HepG2 (cell line): ENCODE results near the gene CASP1. TPM values are rescaled to one million over a fixed set of nuclear protein-coding genes. Genes with fewer than 3 reads are reported as not detected.

Experiments
- DNMT3B ChIP-seq: conservative IDR thresholded peaks from 2 replicates; pipeline ENCODE4 v1.6.1; 2016; ENCODE audit warnings: missing biosample characterization, control low read depth
- FOSL2 ChIP-seq: sonication (generic); formaldehyde crosslinking; IDR thresholded peaks from 2 replicates; pipeline ENCODE4 v1.4.0; 2020; ENCODE audit warnings: missing genetic modification reagents
- FOXO4 ChIP-seq: sonication (generic); formaldehyde crosslinking; conservative IDR thresholded peaks from 2 replicates; pipeline ENCODE4 v1.8.1; 2023; ENCODE audit warnings: missing genetic modification reagents
- HOXA3 ChIP-seq: sonication (generic); formaldehyde crosslinking; IDR thresholded peaks from 2 replicates; pipeline ENCODE4 v1.5.0; 2020; ENCODE audit warnings: missing genetic modification reagents
- ISX ChIP-seq: sonication (generic); formaldehyde crosslinking; conservative IDR thresholded peaks from 2 replicates; pipeline ENCODE4 v1.5.0; 2020; ENCODE audit warnings: missing genetic modification reagents
- NKX3-1 ChIP-seq: sonication (generic); formaldehyde crosslinking; IDR thresholded peaks from 2 replicates; pipeline ENCODE4 v1.5.0; 2020; ENCODE audit warnings: missing genetic modification reagents
- RXRB ChIP-seq: IDR thresholded peaks from 2 replicates; pipeline ENCODE4 v1.6.1; 2016; ENCODE audit warnings: borderline replicate concordance, missing genetic modification reagents, missing compliant biosample characterization
- SALL1 ChIP-seq: sonication (generic); formaldehyde crosslinking; IDR thresholded peaks from 2 replicates; pipeline ENCODE4 v1.8.0; 2022; ENCODE audit warnings: mild to moderate bottlenecking, missing genetic modification reagents
- SMC3 ChIP-seq: IDR thresholded peaks from 2 replicates; pipeline ENCODE4 v1.6.1; 2011; ENCODE audit warnings: low read length, improper control_type of control experiment
- SYNCRIP ChIP-seq: fragments of 200-400 bp; formaldehyde crosslinking; IDR thresholded peaks from 2 replicates; pipeline ENCODE4 v1.6.1; 2018; ENCODE audit warnings: mild to moderate bottlenecking, low read depth, low read length; ENCODE audit not compliant: insufficient read depth
- TMF1 ChIP-seq: sonication (generic); formaldehyde crosslinking; IDR thresholded peaks from 2 replicates; pipeline ENCODE4 v1.8.1; 2022; ENCODE audit warnings: low read depth, missing genetic modification reagents
- ZC3H4 ChIP-seq: sonication (generic); formaldehyde crosslinking; IDR thresholded peaks from 2 replicates; pipeline ENCODE4 v1.4.0; 2020; ENCODE audit warnings: missing genetic modification reagents, borderline replicate concordance
- ZNF282 ChIP-seq: fragments of 450-650 bp; IDR thresholded peaks from 2 replicates; pipeline ENCODE4 v1.6.1; 2018; ENCODE audit not compliant: partially characterized antibody
- ZNF331 ChIP-seq: sonication (generic); formaldehyde crosslinking; IDR thresholded peaks from 2 replicates; pipeline ENCODE4 v1.4.0; 2020; ENCODE audit warnings: missing genetic modification reagents
- ZNF496 ChIP-seq: sonication (generic); formaldehyde crosslinking; IDR thresholded peaks from 2 replicates; pipeline ENCODE4 v1.8.1; 2023; ENCODE audit warnings: mild to moderate bottlenecking, moderate library complexity, missing genetic modification reagents; ENCODE audit not compliant: insufficient replicate concordance
- ZNF563 ChIP-seq: sonication (generic); formaldehyde crosslinking; IDR thresholded peaks from 2 replicates; pipeline ENCODE4 v1.8.0; 2022; ENCODE audit warnings: mild to moderate bottlenecking, moderate library complexity, missing genetic modification reagents
- ZNF703 ChIP-seq: sonication (generic); formaldehyde crosslinking; IDR thresholded peaks from 2 replicates; pipeline ENCODE4 v1.5.1; 2020; ENCODE audit warnings: missing genetic modification reagents, mild to moderate bottlenecking, moderate library complexity, borderline replicate concordance
- ZUFSP ChIP-seq: sonication (generic); formaldehyde crosslinking; IDR thresholded peaks from 2 replicates; pipeline ENCODE4 v1.9.0; 2021; ENCODE audit warnings: missing genetic modification reagents, mild to moderate bottlenecking, borderline replicate concordance
- polyA plus RNA-seq, 8 experiments: library from polyadenylated mRNA; depleted of rRNA in 3 of 8; stranded (reverse) in 7 of 8; unstranded in 1 of 8; fragments of >200 nt; fragmentation: Illumina TruSeq in 4 of 8; extraction: Trizol in 4 of 8; gene quantifications; 2 replicates each; pipeline versions ENCODE4 v1.2.1 to v1.2.3, GENCODE V29; 2011 to 2016; ENCODE audit warnings: low read depth in 4 of 8, missing spikeins in 1 of 8, mixed read lengths in 1 of 8; ENCODE audit not compliant: insufficient read depth in 1 of 8
- total RNA-seq, 5 experiments: library from RNA; depleted of rRNA; stranded (reverse); fragments of >200 nt; fragmentation: Illumina TruSeq; extraction: Trizol; gene quantifications; 2 replicates each; pipeline ENCODE4 v1.2.3, GENCODE V29; 2016; ENCODE audit warnings: low read depth in 1 of 5
- TF ChIP-seq, protein P1 (sequence below), 2 experiments: fragments of 450-650 bp in 1 of 2; sonication (generic) in 1 of 2; formaldehyde crosslinking in 1 of 2; IDR thresholded peaks; 2 replicates each; pipeline versions ENCODE4 v1.6.1 to v1.8.0; 2016 to 2022; ENCODE audit warnings: antibody characterized with exemption in 1 of 2, mild to moderate bottlenecking in 1 of 2, missing genetic modification reagents in 1 of 2

Gene CASP1
- total and polyA plus RNA-seq, 2 of the 13 experiments (the other 11 are each of a cell fraction or from before 2014, with no cell fraction given), result 0.34 to 5.2 TPM

GRCh38 chr11:105000167-105000566, 34.8 kb downstream of the CASP1 start (continued):
- TF ChIP-seq FOSL2 (CRISPR knock-in tag) (peak; percentile 73), ZNF282 (no peak), RXRB (no peak), ZC3H4 (CRISPR knock-in tag) (no peak), ZUFSP (no peak), SALL1 (peak; percentile 44; the same call in 1 of the 2 replicates), DNMT3B (CRISPR knock-in tag) (no peak), HOXA3 (CRISPR knock-in tag) (no peak), NKX3-1 (CRISPR knock-in tag) (no peak), SMC3 (peak; percentile 20; the same call in 1 of the 2 replicates), ZNF703 (CRISPR knock-in tag) (no peak), SYNCRIP (no peak), ZNF331 (CRISPR knock-in tag) (no peak), FOXO4 (CRISPR knock-in tag) (no peak), ISX (CRISPR knock-in tag) (no peak), TMF1 (CRISPR knock-in tag) (no peak), ZNF496 (no peak), ZNF563 (no peak)
- TF ChIP-seq, protein P1, sequence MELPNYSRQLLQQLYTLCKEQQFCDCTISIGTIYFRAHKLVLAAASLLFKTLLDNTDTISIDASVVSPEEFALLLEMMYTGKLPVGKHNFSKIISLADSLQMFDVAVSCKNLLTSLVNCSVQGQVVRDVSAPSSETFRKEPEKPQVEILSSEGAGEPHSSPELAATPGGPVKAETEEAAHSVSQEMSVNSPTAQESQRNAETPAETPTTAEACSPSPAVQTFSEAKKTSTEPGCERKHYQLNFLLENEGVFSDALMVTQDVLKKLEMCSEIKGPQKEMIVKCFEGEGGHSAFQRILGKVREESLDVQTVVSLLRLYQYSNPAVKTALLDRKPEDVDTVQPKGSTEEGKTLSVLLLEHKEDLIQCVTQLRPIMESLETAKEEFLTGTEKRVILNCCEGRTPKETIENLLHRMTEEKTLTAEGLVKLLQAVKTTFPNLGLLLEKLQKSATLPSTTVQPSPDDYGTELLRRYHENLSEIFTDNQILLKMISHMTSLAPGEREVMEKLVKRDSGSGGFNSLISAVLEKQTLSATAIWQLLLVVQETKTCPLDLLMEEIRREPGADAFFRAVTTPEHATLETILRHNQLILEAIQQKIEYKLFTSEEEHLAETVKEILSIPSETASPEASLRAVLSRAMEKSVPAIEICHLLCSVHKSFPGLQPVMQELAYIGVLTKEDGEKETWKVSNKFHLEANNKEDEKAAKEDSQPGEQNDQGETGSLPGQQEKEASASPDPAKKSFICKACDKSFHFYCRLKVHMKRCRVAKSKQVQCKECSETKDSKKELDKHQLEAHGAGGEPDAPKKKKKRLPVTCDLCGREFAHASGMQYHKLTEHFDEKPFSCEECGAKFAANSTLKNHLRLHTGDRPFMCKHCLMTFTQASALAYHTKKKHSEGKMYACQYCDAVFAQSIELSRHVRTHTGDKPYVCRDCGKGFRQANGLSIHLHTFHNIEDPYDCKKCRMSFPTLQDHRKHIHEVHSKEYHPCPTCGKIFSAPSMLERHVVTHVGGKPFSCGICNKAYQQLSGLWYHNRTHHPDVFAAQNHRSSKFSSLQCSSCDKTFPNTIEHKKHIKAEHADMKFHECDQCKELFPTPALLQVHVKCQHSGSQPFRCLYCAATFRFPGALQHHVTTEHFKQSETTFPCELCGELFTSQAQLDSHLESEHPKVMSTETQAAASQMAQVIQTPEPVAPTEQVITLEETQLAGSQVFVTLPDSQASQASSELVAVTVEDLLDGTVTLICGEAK (IDR thresholded peaks at IDR 0.05), result no peak
- TF ChIP-seq, protein P1 (CRISPR knock-in tag; IDR thresholded peaks at IDR 0.05), result no peak
